ENCODE measurements around the gene DNAJC2. TPM values are rescaled to one million over a fixed set of nuclear protein-coding genes. Genes with fewer than 3 reads are reported as not detected.

DNAJC2 gene
- total RNA-seq (2014; rRNA removed; shearing (Covaris generic)) (38.6 and 39.6 TPM in 2 replicates), total RNA-seq (2022) (49.1 and 53.5 TPM in 2 replicates), Bru-seq, nascent RNA (percentile 89 among the genes with signal in this experiment), BruChase-seq, experiment 1, labeled RNA remaining after a 6-hour chase (percentile 83 among the genes with signal in this experiment), BruChase-seq, experiment 2, labeled RNA remaining after a 2-hour chase (percentile 83 among the genes with signal in this experiment)
- long read RNA-seq, transcript DNAJC2-203 (17 exons, 2,167 nt), result major isoform, 70 of 116 reads
- long read RNA-seq, partial matches to known transcripts, result 9 of 116 reads
- long read RNA-seq, other reads (novel, unspliced or antisense), result 37 of 116 reads

GRCh38 chr7:103344453-103345149, at the start of gene DNAJC2:
TSS of gene DNAJC2 (minus strand) at chr7:103344767. CDS start at chr7:103344622, 145 bp downstream.
- ChIA-PET POLR2A (interaction anchor here (0.9 kb wide), 1 partner anchor 17 kb away, joined by 3 read pairs; no protein-coding TSS in a partner anchor), CTCF (ENCODE audit: unreplicated experiment) (interaction anchor here (0.6 kb wide), 1 partner anchor 708 kb away, joined by 3 read pairs; no protein-coding TSS in a partner anchor)
- H3K4me1 ChIP-seq (ENCODE audit: insufficient read depth, low read length, poor library complexity, severe bottlenecking), result peaks cover 35% of the 10 kb centered on the region
- H3K27ac ChIP-seq (ENCODE audit: low read depth, low read length, poor library complexity, severe bottlenecking), result peak within 1 kb of the TSS; percentile 65
- no TSS peak for BruUV-seq (replicated peaks)
- peaks cover 89% of the 10 kb centered on the region for H3K79me2 ChIP-seq (ENCODE audit: insufficient read depth, low read depth, low read length)
- no peaks in the 10 kb centered on the region for H3K9me2 ChIP-seq (ENCODE audit: insufficient read depth, low read length)
- DNase-seq (ENCODE audit: low spot score), result peak; percentile 93
- H4K20me1 ChIP-seq (ENCODE audit: insufficient read depth, low read length), result peaks cover 24% of the 10 kb centered on the region
- H3K4me3 ChIP-seq (ENCODE audit: low read depth, low read length, poor library complexity, severe bottlenecking), result peak within 1 kb of the TSS; percentile 90
- H3K4me2 ChIP-seq (ENCODE audit: low read length), result peak within 1 kb of the TSS; percentile 77
- TF ChIP-seq CTCF (conservative IDR thresholded peaks at IDR 0.05; ENCODE audit: low read length), result no peak
- no peak for TF ChIP-seq EZH2phosphoT487 (IDR thresholded peaks at IDR 0.05; ENCODE audit: borderline replicate concordance, low read depth, low read length)
- intact Hi-C loops (cut with micrococcal nuclease; ENCODE audit: unreplicated experiment), result no loop called here
- peaks cover 32% of the 10 kb centered on the region for H3K36me3 ChIP-seq (ENCODE audit: insufficient read depth, low read length)
- H3K9me3 ChIP-seq (ENCODE audit: low read length), result no peaks in the 10 kb centered on the region
- peak within 1 kb of the TSS; percentile 99 for H2AFZ ChIP-seq (ENCODE audit: low read length)

- Histone ChIP-seq H3K4me3 (ENCODE audit: low read depth, low read length, poor library complexity, severe bottlenecking) (no peak overlapping the region), H3K9me3 (ENCODE audit: low read length) (no peaks in the 10 kb centered on the region), H3K36me3 (ENCODE audit: insufficient read depth, low read length) (no peaks in the 10 kb centered on the region), H3K4me1 (ENCODE audit: insufficient read depth, low read length, poor library complexity, severe bottlenecking) (no peaks in the 10 kb centered on the region), H3K4me2 (ENCODE audit: low read length) (no peak overlapping the region), H3K79me2 (ENCODE audit: insufficient read depth, low read depth, low read length) (no peaks in the 10 kb centered on the region), H2AFZ (ENCODE audit: low read length) (no peak overlapping the region), H4K20me1 (ENCODE audit: insufficient read depth, low read length) (no peaks in the 10 kb centered on the region), H3K9me2 (ENCODE audit: insufficient read depth, low read length) (no peaks in the 10 kb centered on the region), H3K27ac (ENCODE audit: low read depth, low read length, poor library complexity, severe bottlenecking) (no peak overlapping the region)
- ChIA-PET POLR2A (no interaction called here), CTCF (ENCODE audit: unreplicated experiment) (no interaction called here)
- no peak for TF ChIP-seq CTCF (conservative IDR thresholded peaks at IDR 0.05; ENCODE audit: low read length)
- no peak for TF ChIP-seq EZH2phosphoT487 (IDR thresholded peaks at IDR 0.05; ENCODE audit: borderline replicate concordance, low read depth, low read length)
- intact Hi-C loops (cut with micrococcal nuclease; ENCODE audit: unreplicated experiment), result no loop called here
- no peak for DNase-seq (ENCODE audit: low spot score)
- no TSS peak for BruUV-seq (replicated peaks)
Observed at GRCh38 chr7:103391976-103392375, 47.4 kb upstream of the DNAJC2 start.

Measured in OCI-LY7 (cell line).